Right lobe of liver (tissue), 6 donors: ENCODE data around the gene RAB23. TPM values are rescaled to one million over a fixed set of nuclear protein-coding genes. Genes with fewer than 3 reads are reported as not detected.

ENCODE experiments used
- ATAC-seq, 4 donors: fragments of 200-7000 bp; cut with Tn5 transposase; one replicate each; pipeline ENCODE4 v1.9.1; 2020; ENCODE audit warnings: mild to moderate bottlenecking in 4 of 4, moderate library complexity in 4 of 4
- DNase-seq, 3 donors: peaks; one replicate each; pipeline ENCODE4 v3.0.0-alpha.2; 2020
- H3K27ac ChIP-seq, 3 donors: fragments of 200-600 bp; one replicate each; pipeline ENCODE4 v1.8.0; 2022
- H3K27me3 ChIP-seq, 2 donors: fragments of 200-600 bp; one replicate each; pipeline ENCODE4 v1.8.0; 2022
- H3K36me3 ChIP-seq, 4 donors: fragments of 200-600 bp; sonication (generic) in 1 of 4; one replicate each; pipeline versions ENCODE4 v1.5.1 to v1.8.0; 2017 to 2022; ENCODE audit warnings: control low read depth in 1 of 4
- H3K4me1 ChIP-seq, 4 donors: fragments of 200-600 bp; sonication (generic) in 1 of 4; one replicate each; pipeline versions ENCODE4 v1.5.1 to v1.8.0; 2017 to 2022; ENCODE audit warnings: control low read depth in 1 of 4
- H3K4me3 ChIP-seq, 3 donors: fragments of 200-600 bp; one replicate each; pipeline ENCODE4 v1.8.0; 2022
- H3K9me3 ChIP-seq, 4 donors: fragments of 200-600 bp; sonication (generic) in 1 of 4; one replicate each; pipeline versions ENCODE4 v1.5.1 to v1.8.0; 2017 to 2022; ENCODE audit warnings: control low read depth in 1 of 4
- POLR2A ChIP-seq: fragments of 450-650 bp; IDR thresholded peaks from one replicate; pipeline ENCODE4 v1.6.1; 2017; ENCODE audit warnings: antibody characterized with exemption, mild to moderate bottlenecking
- WGBS: methylation state at CpG from one replicate; pipeline ENCODE4 v1.1.6; 2018; ENCODE audit warnings: low coverage, low lambda C conversion rate; ENCODE audit not compliant: insufficient coverage; ENCODE audit errors: missing lambda C conversion rate; 5-methylcytosine and 5-hydroxymethylcytosine counted together
- intact Hi-C, 2 donors: fragments of 100-400 bp; cut with DNase I; formaldehyde crosslinking; loops; one replicate each; pipeline versions ENCODE4 v1.11.2 to v1.14.1; 2022
- total RNA-seq, 6 experiments: library from RNA; depleted of rRNA in 2 of 6; stranded (reverse); fragments of >200 nt in 2 of 6; fragmentation: NEBNext Ultra II Directional in 3 of 6; extraction: Animal tissue kit (Norgen Biotek cat#: 25700) in 3 of 6; gene quantifications; one replicate each; pipeline versions ENCODE4 v1.1.0 to v1.2.4, GENCODE V29; 2016 to 2023
- TF ChIP-seq, protein P1 (sequence below), 4 donors: fragments of 200-600 bp in 3 of 4; fragments of 450-650 bp in 1 of 4; IDR thresholded peaks; one replicate each; pipeline versions ENCODE4 v1.5.1 to v1.8.0; 2016 to 2022; ENCODE audit warnings: antibody characterized with exemption in 4 of 4, mild to moderate bottlenecking in 2 of 4
- donor health status: DM: no; HTN: yes; CAD: no.
- donor health status: DM: no; HTN: no; CAD: no.
- donor health status: DM: no; HTN: no; CAD: no.
- donor health status: DM: no; HTN: yes; CAD: no.
- donor health status: DM: no; HTN: yes; CAD: no.

The RAB23 gene
- total RNA-seq, 6 experiments from 2014 or later, result 2.0 to 3.1 (median 2.5) TPM

DNA sequence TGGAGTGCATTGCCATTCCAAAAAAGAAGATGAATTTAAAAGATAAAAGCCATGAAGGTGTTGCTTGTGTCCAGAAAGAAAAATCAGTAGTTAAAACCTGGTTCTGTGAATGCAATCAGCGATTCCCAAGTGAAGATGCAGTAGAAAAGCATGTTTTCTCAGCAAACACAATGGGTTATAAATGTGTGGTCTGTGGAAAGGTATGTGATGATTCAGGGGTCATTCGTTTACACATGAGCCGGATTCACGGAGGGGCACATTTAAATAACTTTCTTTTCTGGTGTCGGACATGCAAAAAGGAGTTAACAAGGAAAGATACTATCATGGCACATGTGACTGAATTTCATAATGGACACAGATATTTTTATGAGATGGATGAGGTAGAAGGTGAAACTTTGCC, 74.7 kb downstream of the RAB23 start:
- no peak for DNase-seq
- peaks cover 0 to 39% (median 7%) of the 10 kb centered on the region in 4 donors for H3K36me3 ChIP-seq
- WGBS, result 82% methylated on average over 4 of the region's 5 CpGs
- ATAC-seq, result no peak
- no peak overlapping the region for H3K4me3 ChIP-seq
- no peaks in the 10 kb centered on the region for H3K27me3 ChIP-seq
- no peak for TF ChIP-seq POLR2A
- TF ChIP-seq, protein P1, sequence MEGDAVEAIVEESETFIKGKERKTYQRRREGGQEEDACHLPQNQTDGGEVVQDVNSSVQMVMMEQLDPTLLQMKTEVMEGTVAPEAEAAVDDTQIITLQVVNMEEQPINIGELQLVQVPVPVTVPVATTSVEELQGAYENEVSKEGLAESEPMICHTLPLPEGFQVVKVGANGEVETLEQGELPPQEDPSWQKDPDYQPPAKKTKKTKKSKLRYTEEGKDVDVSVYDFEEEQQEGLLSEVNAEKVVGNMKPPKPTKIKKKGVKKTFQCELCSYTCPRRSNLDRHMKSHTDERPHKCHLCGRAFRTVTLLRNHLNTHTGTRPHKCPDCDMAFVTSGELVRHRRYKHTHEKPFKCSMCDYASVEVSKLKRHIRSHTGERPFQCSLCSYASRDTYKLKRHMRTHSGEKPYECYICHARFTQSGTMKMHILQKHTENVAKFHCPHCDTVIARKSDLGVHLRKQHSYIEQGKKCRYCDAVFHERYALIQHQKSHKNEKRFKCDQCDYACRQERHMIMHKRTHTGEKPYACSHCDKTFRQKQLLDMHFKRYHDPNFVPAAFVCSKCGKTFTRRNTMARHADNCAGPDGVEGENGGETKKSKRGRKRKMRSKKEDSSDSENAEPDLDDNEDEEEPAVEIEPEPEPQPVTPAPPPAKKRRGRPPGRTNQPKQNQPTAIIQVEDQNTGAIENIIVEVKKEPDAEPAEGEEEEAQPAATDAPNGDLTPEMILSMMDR (IDR thresholded peaks at IDR 0.05), result no peak
- intact Hi-C loops, result no loop called here
- H3K4me1 ChIP-seq, result no peaks in the 10 kb centered on the region
- H3K9me3 ChIP-seq, result no peaks in the 10 kb centered on the region
- H3K27ac ChIP-seq, result no peak overlapping the region

DNA sequence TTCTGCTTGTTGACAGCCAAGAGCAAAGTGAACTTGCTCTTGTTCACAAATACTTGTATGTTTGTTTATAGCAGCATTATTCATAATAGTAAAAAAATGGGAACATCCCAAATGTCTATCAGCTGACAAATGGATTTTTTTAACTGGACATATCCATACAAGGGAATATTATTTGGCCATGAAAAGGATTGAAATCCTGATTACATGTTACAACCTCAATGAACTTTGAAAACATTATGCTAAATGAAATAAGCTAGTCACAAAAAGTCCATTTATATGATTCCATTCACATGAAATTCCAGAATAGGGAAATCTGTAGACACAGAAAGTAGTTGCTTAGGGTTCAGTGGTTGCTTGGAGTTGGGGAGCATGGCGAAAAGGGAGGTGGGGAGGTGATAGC, 78.4 kb downstream of the RAB23 start:
- intact Hi-C loops, result no loop called here

DNA sequence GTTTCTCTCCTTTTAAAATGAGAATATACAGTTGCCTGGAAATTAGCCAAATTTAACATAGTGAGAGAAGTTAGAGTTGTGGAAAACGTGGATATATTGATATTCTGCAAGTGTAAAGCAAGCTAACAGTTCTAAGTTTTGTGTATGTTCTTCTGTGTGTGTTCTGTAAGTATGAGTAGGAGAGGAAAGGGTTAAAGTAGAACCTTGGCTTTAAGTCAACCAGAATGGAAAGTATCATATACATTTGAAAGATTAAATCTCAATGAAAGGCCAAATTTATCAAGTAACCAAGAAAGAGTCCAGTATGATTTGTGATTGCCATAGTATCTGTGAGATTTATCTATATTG, 80.0 kb downstream of the RAB23 start:
- TF ChIP-seq, protein P1 (IDR thresholded peaks at IDR 0.05), result no peak
- no peak for TF ChIP-seq POLR2A
- H3K4me3 ChIP-seq, result no peak overlapping the region
- H3K27me3 ChIP-seq, result no peaks in the 10 kb centered on the region
- peaks cover 0 to 14% (median under 1%) of the 10 kb centered on the region in 4 donors for H3K36me3 ChIP-seq
- DNase-seq (no peak), ATAC-seq (no peak)
- 75% methylated on average over 1 of the region's 1 CpG for WGBS
- intact Hi-C loops, result no loop called here
- H3K9me3 ChIP-seq, result no peaks in the 10 kb centered on the region
- no peak overlapping the region for H3K27ac ChIP-seq
- H3K4me1 ChIP-seq, result no peaks in the 10 kb centered on the region

More for the DNA sequence above, 78.4 kb downstream of the RAB23 start:
- DNase-seq (no peak), ATAC-seq (no peak)
- H3K27me3 ChIP-seq, result no peaks in the 10 kb centered on the region
- no peak for TF ChIP-seq POLR2A
- TF ChIP-seq, protein P1 (IDR thresholded peaks at IDR 0.05), result no peak
- no peaks in the 10 kb centered on the region for H3K9me3 ChIP-seq
- WGBS, result 95% methylated on average over 1 of the region's 1 CpG
- H3K4me3 ChIP-seq, result no peak overlapping the region
- H3K4me1 ChIP-seq, result no peaks in the 10 kb centered on the region
- peaks cover 0 to 29% (median 7%) of the 10 kb centered on the region in 4 donors for H3K36me3 ChIP-seq
- H3K27ac ChIP-seq, result no peak overlapping the region

DNA sequence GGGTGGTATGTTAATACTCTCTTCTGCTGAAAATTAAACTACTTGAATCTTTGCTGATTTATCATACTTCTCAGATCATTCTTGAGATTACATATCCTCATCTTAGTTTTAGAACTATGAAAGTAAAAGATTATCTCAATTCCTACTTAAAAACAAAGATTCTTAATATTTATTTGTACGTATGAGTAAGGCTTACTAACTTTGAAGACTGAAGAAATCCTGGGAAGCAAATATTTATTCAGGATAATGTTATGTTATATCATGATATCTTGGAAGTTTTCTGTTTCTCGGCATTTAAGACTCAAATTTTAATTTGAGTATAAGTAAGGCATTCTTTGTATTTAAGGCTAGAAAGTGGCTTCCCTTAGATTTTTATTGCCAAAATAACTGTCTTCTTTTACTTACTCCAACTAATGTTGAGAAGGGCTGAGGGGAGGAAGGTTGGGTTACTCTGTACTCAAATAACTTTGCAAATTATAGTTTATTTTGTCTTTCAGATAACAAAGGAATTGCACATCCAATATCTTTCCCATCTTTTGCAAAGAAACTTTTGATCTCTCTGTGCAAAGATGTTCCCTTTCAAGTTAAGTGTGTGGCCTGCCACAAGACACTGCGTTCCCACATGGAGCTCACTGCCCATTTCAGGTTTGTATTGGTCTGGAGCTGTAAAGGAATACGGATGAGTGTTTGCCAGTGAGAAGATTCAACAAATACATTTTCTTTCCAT, 80.5 kb downstream of the RAB23 start:
- Histone ChIP-seq H3K4me1 (no peaks in the 10 kb centered on the region), H3K4me3 (no peak overlapping the region), H3K27me3 (no peaks in the 10 kb centered on the region), H3K27ac (no peak overlapping the region), H3K36me3 (peaks cover 0 to 10% (median 0%) of the 10 kb centered on the region in 4 donors), H3K9me3 (no peaks in the 10 kb centered on the region)
- ATAC-seq, result no peak
- TF ChIP-seq, protein P1 (IDR thresholded peaks at IDR 0.05), result no peak
- no peak for TF ChIP-seq POLR2A
- 98% methylated on average over 4 of the region's 4 CpGs for WGBS
- no peak for DNase-seq
- intact Hi-C loops, result no loop called here
